HEK293 (cell line): ENCODE results near the gene HTATSF1.
A peak's percentile ranks its signal among the peaks of the same experiment; 100 is the strongest.

ENCODE experiments used
- CTCF ChIP-seq: fragments of 450-650 bp; formaldehyde crosslinking; IDR thresholded peaks from 2 replicates; pipeline ENCODE4 v1.5.1; 2016; ENCODE audit warnings: missing biosample characterization, missing genetic modification characterization
- HOXD13 ChIP-seq: sonication (generic); formaldehyde crosslinking; IDR thresholded peaks from 2 replicates; pipeline ENCODE4 v1.8.0; 2022; ENCODE audit warnings: missing genetic modification reagents, borderline replicate concordance
- PRDM6 ChIP-seq: fragments of 450-650 bp; formaldehyde crosslinking; IDR thresholded peaks from 2 replicates; pipeline ENCODE4 v1.5.1; 2017; ENCODE audit warnings: missing biosample characterization, missing genetic modification characterization
- YY1 ChIP-seq: fragments of 450-650 bp; formaldehyde crosslinking; IDR thresholded peaks from 2 replicates; pipeline ENCODE4 v1.5.1; 2018; ENCODE audit warnings: missing biosample characterization, missing genetic modification characterization
- ZNF133 ChIP-seq: fragments of 450-650 bp; formaldehyde crosslinking; IDR thresholded peaks from 2 replicates; pipeline ENCODE4 v1.5.1; 2016; ENCODE audit warnings: missing biosample characterization, missing genetic modification characterization
- ZNF274 ChIP-seq, 2 experiments: fragments of 200-500 bp in 1 of 2; fragments of 450-650 bp in 1 of 2; sonication (Bioruptor generic) in 1 of 2; formaldehyde crosslinking in 1 of 2; IDR thresholded peaks; 2 replicates each; pipeline versions ENCODE4 v1.5.1 to v1.6.1; 2014 to 2016; ENCODE audit warnings: borderline replicate concordance in 1 of 2, inconsistent platforms in 1 of 2, low read length in 1 of 2, missing biosample characterization in 1 of 2, missing genetic modification characterization in 1 of 2
- ZNF449 ChIP-seq: fragments of 450-650 bp; formaldehyde crosslinking; IDR thresholded peaks from 2 replicates; pipeline ENCODE4 v1.5.1; 2017; ENCODE audit warnings: missing biosample characterization, mild to moderate bottlenecking, missing genetic modification characterization, moderate library complexity
- ZNF518A ChIP-seq: fragments of 450-650 bp; formaldehyde crosslinking; conservative IDR thresholded peaks from 2 replicates; pipeline ENCODE4 v1.5.1; 2016; ENCODE audit warnings: low read depth, missing biosample characterization, missing genetic modification characterization
- ZSCAN23 ChIP-seq: fragments of 450-650 bp; formaldehyde crosslinking; IDR thresholded peaks from 2 replicates; pipeline ENCODE4 v1.5.1; 2016; ENCODE audit warnings: missing biosample characterization, missing genetic modification characterization

- TF ChIP-seq YY1 (tag by site-specific recombination) (no peak), ZNF449 (tag by site-specific recombination) (peak; percentile 100), CTCF (tag by site-specific recombination) (no peak), ZNF274 (IDR thresholded peaks at IDR 0.05; ENCODE audit: low read length) (no peak), ZNF274 (tag by site-specific recombination; IDR thresholded peaks at IDR 0.05; ENCODE audit: borderline replicate concordance) (no peak), PRDM6 (tag by site-specific recombination) (no peak), ZNF518A (no peak), ZSCAN23 (tag by site-specific recombination) (no peak), HOXD13 (CRISPR knock-in tag) (no peak), ZNF133 (tag by site-specific recombination) (no peak)
These were observed 17.0 kb upstream of the HTATSF1 start for GRCh38 chrX:136480383-136480782.
